Hematopoietic multipotent progenitor cell (in vitro differentiated cells): ENCODE measurements around the gene IL23R. TPM values are rescaled to one million over a fixed set of nuclear protein-coding genes. Genes with fewer than 3 reads are reported as not detected.
A peak's percentile ranks its signal among the peaks of the same experiment; 100 is the strongest.

ENCODE experiments used
- DNase-seq, 3 donors: peaks; one replicate each; pipeline ENCODE4 v3.0.0-alpha.2; 2011 to 2015; ENCODE audit warnings: low read depth in 2 of 3, low spot score in 2 of 3
- total RNA-seq: library from RNA; depleted of rRNA; stranded (reverse); fragments of >200 nt; gene quantifications from one replicate; pipeline ENCODE4 v1.2.3, GENCODE V29; 2012

The IL23R gene
- total RNA-seq, 1 donor, result not detected

DNA sequence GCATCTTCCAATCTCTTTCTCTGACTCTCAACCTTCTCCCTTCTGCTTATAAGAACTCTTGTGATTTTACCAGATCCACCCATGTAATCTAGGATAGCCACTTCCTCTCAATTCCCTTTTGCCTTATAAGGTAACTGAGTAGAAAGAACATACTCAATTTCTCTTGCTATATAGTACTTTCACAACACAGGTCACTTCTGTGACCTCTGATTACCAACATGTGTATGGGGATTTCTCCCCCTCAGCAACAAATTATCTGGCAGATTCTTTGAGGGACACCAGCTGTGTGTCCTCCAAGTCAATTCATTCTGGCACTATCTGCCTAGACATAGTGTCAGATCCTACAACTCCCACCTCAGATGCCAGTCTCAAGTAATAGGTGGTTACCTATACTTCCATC, 62.5 kb downstream of the IL23R start:
- no peak for DNase-seq

DNA sequence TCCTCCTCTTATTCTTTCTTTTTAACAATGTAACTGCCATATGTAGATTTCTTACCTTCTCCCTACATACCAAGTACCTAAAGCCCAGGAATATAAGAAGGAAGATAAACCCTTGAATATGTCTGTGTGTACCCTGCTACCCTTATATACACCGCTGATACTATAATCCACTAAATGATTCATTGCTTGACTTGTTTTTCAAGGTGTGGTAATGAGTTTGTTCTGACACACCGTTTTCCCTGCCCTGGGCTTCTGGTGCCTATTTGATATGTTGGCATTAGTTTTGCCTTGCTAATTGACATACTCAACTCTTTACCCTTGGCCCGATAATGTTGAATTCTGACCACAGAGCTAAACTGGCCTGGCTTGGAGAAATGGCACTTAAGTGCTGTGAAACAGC, 64.3 kb downstream of the IL23R start:
- DNase-seq, result no peak

DNA sequence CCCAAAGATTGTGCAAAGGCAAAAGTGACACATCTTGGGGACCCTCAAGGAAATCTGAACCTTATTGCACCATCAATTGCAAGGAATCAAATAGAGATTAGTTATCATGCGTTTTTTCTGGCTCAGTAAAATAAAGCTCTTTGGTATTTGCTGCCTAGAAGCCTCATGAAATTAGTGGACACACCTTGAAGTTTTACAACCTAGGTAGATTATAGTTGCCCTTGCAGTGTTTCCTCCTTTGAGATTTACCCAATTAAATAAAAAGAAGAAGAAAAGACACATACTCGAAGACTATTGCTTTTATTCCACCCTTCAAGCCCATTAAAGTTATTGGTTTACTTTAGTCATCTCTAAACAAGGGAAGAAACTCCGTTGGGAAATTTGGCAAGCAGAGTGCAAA, 70.0 kb downstream of the IL23R start:
- DNase-seq, result no peak

DNA sequence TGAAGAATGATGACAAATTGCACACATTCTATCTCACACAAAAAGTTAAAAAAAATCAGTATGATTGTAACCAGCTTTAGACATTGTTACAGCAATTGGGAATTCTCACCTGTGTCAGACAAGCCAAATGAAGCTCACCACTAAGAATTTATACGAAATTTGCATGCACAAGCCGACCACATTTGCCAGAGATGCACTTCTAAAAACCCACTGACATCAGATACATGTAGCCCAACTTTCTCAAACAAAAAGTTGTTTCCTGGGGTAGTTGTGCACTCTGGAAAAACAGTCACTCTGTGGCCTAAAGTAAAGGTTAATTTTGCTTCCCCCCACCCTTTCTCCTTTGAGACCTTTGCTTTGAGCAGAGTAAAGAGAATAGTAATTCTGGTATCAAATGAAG, 73.5 kb downstream of the IL23R start:
- DNase-seq, result no peak

DNA sequence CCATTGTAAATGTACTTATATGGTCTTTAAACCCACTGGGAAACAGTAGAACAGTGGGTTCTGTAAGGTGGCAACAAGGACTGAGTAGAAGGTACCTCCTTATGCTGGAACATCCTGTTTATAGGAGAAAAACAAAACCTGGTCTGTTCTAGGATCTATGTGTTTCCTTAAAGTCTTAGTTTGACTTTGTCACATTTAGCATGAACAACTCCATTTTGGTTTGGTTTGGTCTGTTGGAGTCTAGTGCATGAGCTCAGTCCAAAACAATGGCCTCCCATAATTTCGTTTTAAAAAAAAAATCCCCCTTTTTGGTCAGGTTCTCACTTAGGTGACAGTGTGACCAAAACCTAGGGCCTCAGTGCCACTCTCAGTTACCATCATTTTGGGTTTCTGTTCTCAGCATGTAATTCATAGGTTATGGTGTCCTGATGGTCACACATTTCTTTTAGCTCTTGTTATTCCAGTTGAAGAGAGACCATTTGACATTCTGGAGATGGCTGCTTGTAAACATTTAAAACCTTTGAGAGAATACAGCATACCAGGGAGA, 75.0 kb downstream of the IL23R start:
- DNase-seq, result no peak

DNA sequence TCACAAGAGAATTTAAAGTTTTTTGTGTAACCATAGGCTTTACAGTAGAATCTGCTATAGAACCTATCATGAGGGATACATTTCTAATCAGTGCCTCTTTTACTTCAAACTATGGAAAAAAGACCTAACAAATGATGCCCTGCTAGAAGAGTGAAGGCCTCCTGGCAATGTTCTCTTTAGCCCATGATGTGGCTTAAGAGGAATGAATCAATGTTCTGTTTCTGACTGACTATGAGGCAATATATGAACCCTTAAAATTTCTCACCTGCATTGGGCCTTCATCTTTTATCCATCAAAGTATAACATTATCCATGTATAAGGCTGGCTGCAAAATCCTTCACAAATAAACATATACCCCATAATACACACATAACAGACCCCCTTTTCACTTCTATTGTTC, 75.8 kb downstream of the IL23R start:
- DNase-seq, result no peak

DNA sequence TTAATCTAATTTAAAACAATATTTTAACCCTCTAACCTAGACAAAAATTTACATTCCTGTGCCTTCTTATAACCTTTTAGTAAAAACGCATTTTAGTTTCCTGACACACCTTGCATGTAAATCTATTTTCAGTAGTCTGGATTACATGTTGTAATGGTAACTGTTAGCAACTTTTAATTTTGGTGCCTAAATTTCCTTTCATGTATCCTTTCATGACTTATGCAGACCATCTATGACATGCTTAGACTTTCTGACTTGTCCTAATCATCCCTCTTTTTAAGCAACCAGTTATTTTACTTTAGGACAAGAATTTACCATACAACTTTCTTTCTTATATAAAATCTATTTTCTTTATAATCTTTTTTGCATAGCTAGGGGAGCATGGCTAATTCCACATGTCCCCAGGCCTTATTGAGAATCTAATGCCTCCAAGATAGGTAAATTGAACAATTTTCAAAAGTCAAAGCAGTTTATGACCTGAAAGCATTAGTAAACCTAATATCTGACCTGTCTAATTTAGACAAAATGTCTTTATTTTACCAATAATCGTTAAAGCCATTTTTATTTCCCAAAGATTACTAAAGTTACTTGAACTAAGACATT, 83.9 kb downstream of the IL23R start:
- no peak for DNase-seq

DNA sequence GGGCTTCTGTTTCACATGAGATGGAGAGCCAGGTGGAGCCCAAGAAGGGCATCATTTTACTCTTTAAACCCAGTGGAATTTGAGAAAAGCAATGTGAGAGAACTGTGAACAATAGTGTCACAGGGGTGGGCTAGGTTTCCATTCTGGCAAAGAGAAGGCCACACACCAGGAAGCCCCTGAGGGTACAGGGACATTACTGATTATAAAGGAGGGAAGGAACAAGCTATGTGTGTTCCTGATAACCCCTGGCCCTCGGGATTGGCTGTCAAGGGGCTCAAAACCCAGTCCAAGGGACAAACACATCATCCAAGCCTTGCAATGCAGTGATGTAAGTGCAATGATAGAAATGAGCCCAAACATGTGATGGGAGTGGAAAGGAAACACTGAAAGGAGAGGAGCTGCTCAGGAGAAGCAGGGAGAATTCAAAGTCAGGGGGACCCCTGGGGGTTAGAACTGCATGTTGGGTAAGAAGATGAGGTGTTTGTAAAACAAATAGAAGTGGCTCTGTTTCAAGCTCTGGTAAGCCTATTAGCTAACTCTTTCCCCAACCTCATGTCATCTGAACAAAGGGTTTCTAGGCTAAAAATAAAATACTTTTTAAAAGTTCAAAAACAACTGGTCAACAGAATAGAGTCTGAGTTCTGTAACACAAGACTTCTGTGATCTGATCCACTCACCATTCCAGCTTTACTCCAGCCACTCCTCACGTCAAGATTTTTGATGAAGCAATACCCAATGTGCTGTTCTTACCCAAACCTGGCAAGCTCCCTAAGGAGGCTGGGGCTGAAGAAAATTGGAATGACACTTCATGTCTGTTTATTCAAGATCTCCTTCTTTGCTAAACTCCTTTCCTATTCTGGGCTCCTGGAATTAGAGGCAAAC, 90.3 kb downstream of the IL23R start:
- DNase-seq, result no peak

DNA sequence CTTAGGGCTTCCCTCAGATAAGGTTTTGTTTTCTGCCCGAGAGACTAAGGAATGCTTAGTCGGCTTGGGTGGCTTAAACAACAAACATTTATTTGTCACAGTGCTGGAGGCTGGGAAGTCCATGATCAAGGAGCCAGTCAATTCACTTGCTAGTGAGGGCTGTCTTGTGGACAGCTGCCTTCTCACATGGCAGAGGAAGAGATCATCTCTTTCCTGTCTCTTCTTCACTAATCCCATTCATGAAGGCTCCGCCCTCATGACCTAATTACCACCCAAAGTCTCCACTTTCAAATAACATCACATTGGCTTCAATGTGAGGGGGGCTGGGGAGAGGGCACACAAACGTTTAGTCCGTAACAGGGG, 90.9 kb downstream of the IL23R start:
- DNase-seq, result no peak

DNA sequence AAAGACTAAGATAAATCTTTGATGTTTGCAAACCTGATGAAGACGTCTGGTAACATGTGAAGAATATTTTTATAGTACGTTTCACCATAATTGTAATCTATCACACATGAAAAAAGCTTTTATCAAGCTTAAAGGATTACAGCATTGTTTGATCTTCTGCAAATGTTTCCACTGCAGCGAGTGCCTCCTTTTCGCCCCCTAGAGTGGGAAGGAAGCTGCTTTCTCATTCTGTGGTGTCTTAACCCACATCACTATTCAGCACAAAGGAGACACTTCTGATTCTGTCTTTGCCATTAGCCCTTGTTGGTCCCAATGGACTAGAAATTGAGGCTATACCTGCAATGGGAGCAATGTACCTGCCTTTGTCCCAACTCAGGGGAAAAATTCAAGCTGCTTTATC, 95.4 kb downstream of the IL23R start:
- DNase-seq, result peak in 2 of 3 donors; percentile 14 to 54

DNA sequence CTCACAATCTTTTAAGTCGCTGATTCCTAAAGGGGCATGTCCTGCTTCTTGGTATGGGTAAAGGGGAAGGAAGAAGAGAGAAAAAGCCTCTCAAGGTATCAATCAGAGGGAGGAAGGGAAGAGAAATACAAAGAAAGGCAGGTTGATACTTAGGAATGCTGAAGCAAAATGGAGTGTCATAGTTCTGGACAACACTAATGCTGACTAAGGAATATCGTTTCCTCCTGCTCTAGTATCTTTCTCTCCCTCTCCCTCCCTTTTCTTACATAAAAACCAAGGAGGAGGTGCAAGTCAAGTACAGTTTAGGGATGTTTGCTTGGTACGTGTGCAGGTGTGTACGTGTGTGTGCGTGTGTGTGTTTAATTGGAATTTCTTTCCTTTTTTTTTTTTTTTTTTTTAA, 96.5 kb downstream of the IL23R start:
- no peak for DNase-seq

DNA sequence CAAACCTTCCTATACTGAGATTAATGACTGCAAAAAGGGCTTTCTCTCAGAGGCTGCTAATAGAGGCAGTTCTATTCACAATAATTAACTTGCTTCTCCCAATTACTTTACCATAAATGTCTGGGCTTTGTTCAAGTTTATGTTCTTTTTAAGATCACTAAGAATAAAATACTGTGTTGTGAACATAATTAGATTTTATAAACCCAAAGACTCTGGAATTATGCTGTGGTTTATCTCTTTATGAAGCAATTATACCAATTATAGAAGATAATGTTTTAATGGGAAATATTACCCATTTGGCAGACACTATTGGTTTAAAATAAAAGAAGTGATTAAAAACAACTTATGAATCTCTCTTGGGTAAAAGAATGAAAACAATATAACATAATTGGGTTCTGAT, 97.9 kb downstream of the IL23R start:
- DNase-seq, result no peak

DNA sequence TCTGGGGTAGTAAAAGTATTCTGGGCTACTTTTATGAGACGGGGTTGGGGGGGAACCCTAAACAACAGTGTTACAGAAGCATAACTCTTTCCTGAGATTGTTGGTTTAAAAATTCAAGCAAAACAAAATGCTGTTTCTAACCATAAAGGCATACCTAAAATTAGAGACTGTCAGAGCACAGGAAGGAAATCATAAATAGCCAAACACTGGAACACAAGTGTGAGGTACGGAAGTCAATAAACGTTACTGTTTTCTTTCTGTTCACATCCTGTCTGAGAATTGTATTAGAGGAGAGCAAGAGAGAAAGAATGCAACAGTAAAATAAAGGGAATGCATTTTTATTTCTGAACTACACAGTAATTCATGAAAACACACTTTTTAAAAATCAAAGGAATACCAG, 98.6 kb downstream of the IL23R start:
- peak in 2 of 3 donors; percentile 14 to 45 for DNase-seq

DNA sequence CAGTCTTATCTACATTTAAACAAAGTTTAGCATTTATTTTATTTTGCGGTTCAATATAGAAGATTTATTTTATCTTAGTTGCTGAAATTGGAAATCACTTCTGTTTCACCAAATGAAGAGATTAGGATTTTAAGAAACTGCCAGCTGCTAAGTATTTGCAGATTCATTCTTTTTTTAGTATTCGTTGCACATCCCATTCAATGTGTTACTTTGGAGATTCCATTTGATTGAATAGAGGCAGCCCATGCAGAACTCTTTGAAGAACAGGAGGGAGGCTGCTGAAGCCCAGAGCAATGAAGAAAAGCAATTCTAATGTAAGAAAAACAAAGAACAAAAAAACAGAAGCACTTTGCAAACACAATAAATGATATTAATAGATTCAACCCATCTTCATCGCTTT, 102.8 kb downstream of the IL23R start:
- DNase-seq, result no peak

DNA sequence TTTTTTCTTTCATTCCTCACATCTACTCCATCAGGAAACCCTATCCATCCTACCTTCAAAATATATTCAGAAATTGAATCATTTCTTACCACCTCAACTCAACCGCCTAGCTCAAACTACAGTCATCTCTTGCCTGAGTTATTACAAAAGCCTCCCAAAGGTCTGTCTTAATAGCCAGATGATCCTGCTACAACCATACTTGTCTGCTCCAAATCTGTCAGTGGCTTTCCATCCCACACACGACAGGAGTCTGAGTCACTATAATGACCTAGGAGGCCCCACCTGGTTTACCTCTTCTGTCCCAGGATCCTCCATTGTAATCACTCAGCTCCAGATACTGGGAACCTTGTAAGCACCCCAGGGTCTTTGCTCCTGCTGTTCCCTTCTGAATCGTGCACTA, 104.3 kb downstream of the IL23R start:
- no peak for DNase-seq

DNA sequence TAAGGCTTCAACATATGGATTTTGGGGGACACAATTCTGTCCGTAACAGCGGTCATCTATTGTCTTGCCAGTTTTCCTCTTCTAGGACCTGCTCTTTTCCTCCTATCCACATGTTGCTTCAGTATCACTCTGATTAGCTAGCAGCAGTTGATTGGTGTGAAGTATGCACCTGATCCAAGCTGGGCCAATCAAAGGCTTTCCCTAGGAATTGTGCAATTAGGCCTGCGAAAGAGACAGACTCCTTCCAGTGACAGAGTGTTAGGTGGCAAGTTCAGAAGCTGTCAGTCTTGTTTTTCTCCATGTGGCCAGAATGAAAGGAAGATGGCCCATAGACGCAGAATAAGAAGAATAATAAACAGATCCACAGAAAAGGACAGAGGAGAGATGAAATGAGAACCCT, 107.3 kb downstream of the IL23R start:
- DNase-seq, result no peak

DNA sequence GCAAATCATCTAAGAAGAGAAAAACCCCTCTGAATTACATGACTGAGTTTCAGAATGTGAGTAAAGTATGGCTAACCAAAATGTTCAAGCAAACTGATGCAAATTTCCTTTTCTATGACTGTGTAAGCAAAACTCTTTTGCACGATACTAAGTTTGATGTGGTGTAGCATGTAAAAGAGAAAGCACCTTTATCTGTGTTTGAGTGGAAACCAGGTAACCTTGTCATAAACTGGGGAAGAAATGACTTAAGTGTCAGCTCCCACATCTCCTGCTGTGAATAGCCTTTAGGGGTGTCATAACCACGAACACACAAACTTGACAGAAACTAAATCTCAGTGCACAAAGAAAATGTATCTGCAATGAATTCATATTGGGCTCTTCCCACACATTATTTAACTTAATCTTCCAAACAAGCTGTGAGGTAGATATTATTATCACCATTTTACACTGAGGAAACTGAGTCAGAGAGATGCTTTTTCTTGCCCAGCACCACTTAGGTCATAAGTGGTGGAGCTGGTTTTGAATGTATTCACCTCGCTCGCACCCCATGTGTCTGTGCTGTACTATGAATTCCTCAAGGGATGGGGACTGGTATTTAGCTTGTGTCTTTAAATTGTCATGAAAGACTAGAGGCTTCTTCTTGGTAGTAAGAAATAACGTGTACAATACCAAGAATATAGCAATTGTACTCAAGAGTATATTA, 108.5 kb downstream of the IL23R start:
- no peak for DNase-seq

DNA sequence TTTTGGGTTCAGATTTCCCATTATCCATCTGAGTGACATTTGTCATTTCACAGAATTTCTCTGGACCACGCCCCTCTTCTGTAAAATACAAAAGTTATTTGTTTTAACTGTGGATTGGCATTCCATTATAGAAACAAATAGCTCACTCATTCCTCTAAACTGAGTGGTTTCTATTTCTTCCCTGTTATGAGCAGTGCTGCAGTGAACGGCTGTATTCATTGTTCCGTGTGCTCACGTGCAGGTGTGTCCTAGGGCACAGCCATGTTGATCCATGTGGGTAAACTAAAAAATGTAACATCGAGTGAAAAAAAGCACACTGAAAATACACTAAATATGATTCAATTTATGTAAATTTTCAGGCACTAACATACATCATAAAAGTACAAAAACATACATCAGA, 114.4 kb downstream of the IL23R start:
- no peak for DNase-seq

DNA sequence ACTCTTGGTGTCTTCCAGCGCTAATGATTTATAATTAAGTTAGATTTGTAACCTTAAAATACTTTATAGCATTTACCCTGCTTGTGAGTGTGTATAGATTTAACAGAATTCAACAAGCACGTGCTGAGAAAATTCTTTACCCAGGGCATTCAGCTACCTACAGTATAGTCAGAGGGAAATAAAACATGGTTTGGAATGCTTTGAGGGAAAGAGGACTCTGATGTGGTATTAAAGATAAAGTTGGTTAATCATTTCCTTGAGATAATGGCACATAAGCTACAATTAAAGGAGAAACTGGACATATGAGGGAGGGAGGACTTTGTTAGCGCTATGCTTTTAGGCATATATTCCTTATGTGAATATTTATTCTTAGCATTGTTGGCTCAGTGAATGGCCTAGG, 115.0 kb downstream of the IL23R start:
- DNase-seq, result no peak

DNA sequence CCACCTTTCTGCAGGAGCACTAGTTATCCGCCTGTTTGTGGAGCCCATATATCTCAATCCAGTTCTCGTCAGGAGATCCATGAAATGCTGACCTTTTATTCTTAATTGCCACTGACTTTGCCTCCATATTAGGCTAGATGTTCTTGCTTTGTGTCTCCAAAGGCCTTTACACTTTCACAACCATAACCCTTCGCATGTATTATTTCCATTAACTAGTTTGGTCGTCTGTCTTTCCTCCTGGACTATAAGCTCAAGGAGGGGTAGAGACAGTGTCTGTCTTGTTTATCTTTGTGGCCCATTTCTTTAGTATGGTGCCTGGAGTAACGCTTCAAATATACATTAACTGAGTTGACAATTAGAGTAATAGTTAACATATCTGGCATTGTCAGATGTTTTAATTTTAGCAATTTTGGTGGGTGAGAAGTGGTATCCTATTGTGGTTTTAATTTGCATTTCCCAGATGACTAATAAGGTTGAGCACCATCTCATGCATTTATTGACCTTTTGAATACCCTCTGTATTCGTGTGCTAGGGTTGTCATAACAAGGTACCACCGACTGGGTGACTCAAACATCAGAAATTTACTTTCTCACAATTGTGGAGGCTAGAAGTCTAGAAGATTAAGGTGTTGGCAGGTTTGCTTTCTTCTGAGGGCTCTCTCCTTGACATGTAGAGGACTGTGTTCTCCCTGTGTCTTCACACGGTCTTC, 119.7 kb downstream of the IL23R start:
- no peak for DNase-seq

DNA sequence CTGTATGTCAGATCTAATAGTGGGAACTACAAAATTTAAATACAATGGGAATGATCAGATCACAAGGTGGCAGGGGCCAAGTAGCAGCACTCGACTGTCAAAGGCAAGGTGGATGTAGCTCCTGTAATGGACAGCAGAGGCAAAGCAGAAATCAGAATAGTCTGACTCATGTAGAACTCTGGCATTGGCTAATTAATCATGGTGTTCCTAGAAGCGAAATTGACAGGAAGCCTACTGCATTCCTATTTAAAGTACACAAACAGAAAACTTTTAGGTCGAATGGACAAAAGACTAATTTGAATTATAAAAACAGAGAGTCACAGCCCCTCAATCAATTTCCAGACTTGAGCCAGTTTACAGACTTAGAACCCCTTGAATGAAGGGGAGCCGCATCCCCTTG, 124.0 kb downstream of the IL23R start:
- DNase-seq, result no peak
